Measurements from ENCODE around the gene ANTXRL. TPM values are rescaled to one million over a fixed set of nuclear protein-coding genes. Genes with fewer than 3 reads are reported as not detected.
"Not testable (repeated sequence)": the region's sequence is repeated elsewhere in the genome, so short reads cannot be mapped to it uniquely, and the experiment has no call there.

ANTXRL gene
- total RNA-seq, 4 donors from 2014 or later = not detected

- H3K27ac ChIP-seq = no peak overlapping the region
- H3K9me3 ChIP-seq = no peaks in the 10 kb centered on the region
- WGBS = 89% methylated on average over 6 of the region's 6 CpGs
- no peak overlapping the region for H3K4me3 ChIP-seq
- peak in 1 of 2 donors; percentile 71 for DNase-seq (ENCODE audit: low spot score in 2 of 2)
- H3K27me3 ChIP-seq = no peaks in the 10 kb centered on the region
- TF ChIP-seq EP300 (IDR thresholded peaks at IDR 0.05) (no peak), POLR2A (IDR thresholded peaks at IDR 0.05) (no peak), POLR2AphosphoS5 (IDR thresholded peaks at IDR 0.05) (no peak)
- TF ChIP-seq, protein P1, sequence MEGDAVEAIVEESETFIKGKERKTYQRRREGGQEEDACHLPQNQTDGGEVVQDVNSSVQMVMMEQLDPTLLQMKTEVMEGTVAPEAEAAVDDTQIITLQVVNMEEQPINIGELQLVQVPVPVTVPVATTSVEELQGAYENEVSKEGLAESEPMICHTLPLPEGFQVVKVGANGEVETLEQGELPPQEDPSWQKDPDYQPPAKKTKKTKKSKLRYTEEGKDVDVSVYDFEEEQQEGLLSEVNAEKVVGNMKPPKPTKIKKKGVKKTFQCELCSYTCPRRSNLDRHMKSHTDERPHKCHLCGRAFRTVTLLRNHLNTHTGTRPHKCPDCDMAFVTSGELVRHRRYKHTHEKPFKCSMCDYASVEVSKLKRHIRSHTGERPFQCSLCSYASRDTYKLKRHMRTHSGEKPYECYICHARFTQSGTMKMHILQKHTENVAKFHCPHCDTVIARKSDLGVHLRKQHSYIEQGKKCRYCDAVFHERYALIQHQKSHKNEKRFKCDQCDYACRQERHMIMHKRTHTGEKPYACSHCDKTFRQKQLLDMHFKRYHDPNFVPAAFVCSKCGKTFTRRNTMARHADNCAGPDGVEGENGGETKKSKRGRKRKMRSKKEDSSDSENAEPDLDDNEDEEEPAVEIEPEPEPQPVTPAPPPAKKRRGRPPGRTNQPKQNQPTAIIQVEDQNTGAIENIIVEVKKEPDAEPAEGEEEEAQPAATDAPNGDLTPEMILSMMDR (IDR thresholded peaks at IDR 0.05) = no peak
- H3K4me1 ChIP-seq = no peaks in the 10 kb centered on the region
- no peaks in the 10 kb centered on the region for H3K36me3 ChIP-seq
These were observed 32.8 kb upstream of the ANTXRL start for GRCh38 chr10:46254007-46254383.

DNA sequence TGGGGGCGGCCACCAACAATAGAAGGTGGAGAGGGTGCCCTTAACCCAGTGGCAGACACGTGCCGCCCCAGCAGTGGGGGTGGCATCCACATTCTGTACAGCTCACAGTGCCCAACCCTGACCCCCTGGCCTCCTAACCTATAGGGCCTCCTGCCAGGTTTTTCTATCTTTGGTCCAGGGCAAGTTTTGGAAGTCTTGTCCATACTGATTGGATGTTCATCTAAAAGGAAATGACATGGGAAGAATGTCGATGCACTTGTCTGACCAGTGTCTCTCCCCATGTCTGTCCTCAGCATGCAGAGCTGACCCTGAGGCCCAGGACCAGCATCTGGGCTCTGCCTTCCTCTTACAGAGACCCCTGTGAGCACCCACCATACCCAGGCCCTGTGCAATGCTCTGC lies 32.3 kb upstream of the ANTXRL start:
- Histone ChIP-seq H3K36me3 (no peaks in the 10 kb centered on the region), H3K4me3 (no peak overlapping the region), H3K27ac (no peak overlapping the region), H3K9me3 (no peaks in the 10 kb centered on the region), H3K27me3 (no peaks in the 10 kb centered on the region), H3K4me1 (no peaks in the 10 kb centered on the region)
- DNase-seq (ENCODE audit: low spot score in 2 of 2) = no peak
- TF ChIP-seq EP300 (IDR thresholded peaks at IDR 0.05) (no peak), POLR2AphosphoS5 (IDR thresholded peaks at IDR 0.05) (no peak), POLR2A (IDR thresholded peaks at IDR 0.05) (no peak)
- TF ChIP-seq, protein P1 (IDR thresholded peaks at IDR 0.05) = no peak
- 91% methylated on average over 1 of the region's 4 CpGs for WGBS

DNA sequence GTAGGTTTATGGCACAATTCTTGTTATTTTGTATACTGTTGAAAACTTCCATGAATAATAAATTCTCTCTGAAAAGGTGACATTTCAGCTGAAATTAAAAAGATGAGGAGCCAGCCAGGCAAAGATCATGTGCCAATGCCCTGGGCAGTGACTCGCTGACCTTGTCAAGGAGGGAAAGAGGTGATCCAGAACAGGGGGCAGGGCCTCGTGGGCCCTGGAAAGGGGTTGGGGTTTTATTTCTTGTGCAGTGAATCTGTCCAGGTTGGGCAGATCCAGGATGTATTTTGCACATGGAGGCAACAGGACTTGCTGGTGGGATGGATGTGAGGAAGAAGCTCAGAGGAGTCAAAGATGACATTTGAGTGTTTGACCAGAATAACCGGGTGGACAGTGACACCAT lies 31.6 kb upstream of the ANTXRL start:
- not testable (repeated sequence) for H3K27me3 ChIP-seq; H3K4me3 ChIP-seq; H3K9me3 ChIP-seq; H3K27ac ChIP-seq; DNase-seq (ENCODE audit: low spot score in 2 of 2); H3K4me1 ChIP-seq; H3K36me3 ChIP-seq
- 74% methylated on average over 3 of the region's 3 CpGs for WGBS

DNA sequence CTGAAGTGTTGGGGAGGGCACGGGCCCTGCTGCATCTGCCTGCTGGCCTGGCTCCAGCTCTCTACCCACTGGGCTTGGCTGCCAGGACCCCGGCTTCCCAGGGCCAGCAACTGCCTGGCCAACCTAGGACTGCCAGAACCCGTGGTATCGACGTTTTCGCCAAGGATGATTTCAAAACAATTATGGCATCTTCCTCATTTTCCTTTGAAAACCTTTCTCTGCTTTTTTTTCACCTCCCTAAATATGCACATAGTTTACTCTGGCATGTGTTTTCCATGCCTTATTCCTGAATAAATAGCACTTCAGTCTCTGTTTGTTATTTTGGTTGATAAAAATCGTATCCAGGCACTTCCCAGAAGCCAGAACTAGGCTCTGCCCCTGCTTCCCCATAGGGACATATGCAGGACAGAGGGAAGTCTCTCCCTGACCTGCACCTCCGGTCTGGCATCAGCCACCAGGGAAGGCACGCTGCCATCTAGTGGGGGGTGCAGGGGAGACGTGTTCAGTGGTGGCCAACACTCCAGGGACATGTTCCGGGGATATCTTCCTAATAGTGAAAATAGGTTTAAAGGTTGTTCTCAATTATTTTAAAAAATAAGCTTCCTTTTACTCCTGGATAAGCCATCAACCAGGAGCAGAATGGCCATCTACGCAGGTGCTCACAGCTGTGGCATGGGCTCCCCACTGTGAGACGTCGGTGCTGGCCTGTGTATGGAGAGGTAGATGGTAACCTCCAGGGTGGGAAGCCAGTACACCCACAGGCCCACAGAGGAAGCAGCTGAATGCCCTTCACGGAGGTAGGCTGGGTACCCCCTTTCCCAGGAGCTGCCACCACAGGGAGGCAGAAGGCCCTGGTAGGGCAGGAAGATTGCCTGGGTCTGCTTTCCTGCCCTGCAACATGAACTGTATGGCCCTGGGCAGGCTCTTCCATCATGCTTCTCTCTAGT lies 30.7 kb upstream of the ANTXRL start:
- H3K27ac ChIP-seq = no peak overlapping the region
- H3K4me3 ChIP-seq = no peak overlapping the region
- TF ChIP-seq, protein P1 (IDR thresholded peaks at IDR 0.05) = peak in 1 of 2 donors; percentile 28
- no peak for TF ChIP-seq POLR2A (IDR thresholded peaks at IDR 0.05)
- H3K4me1 ChIP-seq = no peaks in the 10 kb centered on the region
- no peaks in the 10 kb centered on the region for H3K27me3 ChIP-seq
- no peaks in the 10 kb centered on the region for H3K36me3 ChIP-seq
- 46% methylated on average over 15 of the region's 15 CpGs for WGBS
- DNase-seq (ENCODE audit: low spot score in 2 of 2) = peak; percentile 78 to 79
- H3K9me3 ChIP-seq = no peaks in the 10 kb centered on the region

GRCh38 chr10:46257099-46257498 lies 29.7 kb upstream of the ANTXRL start:
- Histone ChIP-seq H3K9me3 (no peaks in the 10 kb centered on the region), H3K4me3 (no peak overlapping the region), H3K27ac (no peak overlapping the region), H3K36me3 (no peaks in the 10 kb centered on the region), H3K4me1 (no peaks in the 10 kb centered on the region), H3K27me3 (no peaks in the 10 kb centered on the region)
- no peak for DNase-seq (ENCODE audit: low spot score in 2 of 2)
- 82% methylated on average over 4 of the region's 4 CpGs for WGBS
- TF ChIP-seq POLR2AphosphoS5 (IDR thresholded peaks at IDR 0.05) (no peak), POLR2A (IDR thresholded peaks at IDR 0.05) (no peak), EP300 (IDR thresholded peaks at IDR 0.05) (no peak)
- TF ChIP-seq, protein P1 (IDR thresholded peaks at IDR 0.05) = no peak

DNA sequence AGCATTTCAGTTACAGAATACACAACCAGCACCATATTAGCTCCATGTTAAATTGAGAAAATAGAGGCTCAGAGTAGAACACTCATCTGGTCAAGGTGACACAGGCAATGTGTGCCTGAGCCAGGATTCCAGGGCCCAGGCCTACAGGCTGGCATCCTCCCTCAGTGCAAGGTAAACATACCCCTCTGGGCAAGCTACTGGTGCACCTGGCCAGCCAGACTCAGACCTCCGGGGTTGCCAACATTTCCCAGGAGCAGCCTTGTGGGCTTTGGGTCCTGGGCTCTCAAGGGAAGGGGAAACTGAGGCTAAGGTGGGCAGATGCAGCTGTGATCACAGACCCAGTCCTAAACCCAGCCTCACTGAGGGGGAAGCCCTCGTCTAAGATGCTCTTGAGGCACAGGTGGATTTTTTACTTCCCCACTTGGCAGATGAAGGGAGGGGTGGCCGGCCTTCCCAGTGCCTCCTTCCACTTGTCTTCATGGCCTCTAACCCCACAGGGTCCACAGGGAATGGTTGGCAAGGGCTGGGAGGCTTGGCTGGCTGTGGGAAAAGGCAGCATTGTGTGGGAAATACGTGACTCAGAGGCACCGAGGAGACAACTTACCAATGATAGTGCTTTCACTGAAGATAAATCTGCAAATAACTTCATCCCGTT lies 23.8 kb upstream of the ANTXRL start:
- not testable (repeated sequence) for H3K4me3 ChIP-seq, H3K27me3 ChIP-seq, H3K27ac ChIP-seq, H3K4me1 ChIP-seq, H3K9me3 ChIP-seq, H3K36me3 ChIP-seq
- WGBS = 96% methylated on average over 6 of the region's 6 CpGs
- peak in 1 of 2 donors; percentile 65 for DNase-seq (ENCODE audit: low spot score in 2 of 2)

Measured in suprapubic skin (tissue), 4 donors.